ENCODE results near the gene CCDC85C.

CCDC85C gene

GRCh38 chr14:99552572-99553216 is 51.3 kb downstream of the CCDC85C start:
- no peak for DNase-seq

- DNase-seq: no peak
Observed at GRCh38 chr14:99552021-99552553, 51.9 kb downstream of the CCDC85C start.

GRCh38 chr14:99551034-99551922 is 52.7 kb downstream of the CCDC85C start:
- DNase-seq: no peak

- DNase-seq: no peak
Observed at GRCh38 chr14:99550387-99550992, 53.5 kb downstream of the CCDC85C start.

- DNase-seq: no peak
Observed at GRCh38 chr14:99549684-99550083, 54.3 kb downstream of the CCDC85C start.

GRCh38 chr14:99548871-99549515 is 55.0 kb downstream of the CCDC85C start:
- DNase-seq: no peak

- no peak for DNase-seq
Observed at GRCh38 chr14:99548255-99548654, 55.8 kb downstream of the CCDC85C start.

- no peak for DNase-seq
Observed at GRCh38 chr14:99546234-99546879, 57.6 kb downstream of the CCDC85C start.

GRCh38 chr14:99545586-99545985 is 58.4 kb downstream of the CCDC85C start:
- DNase-seq: no peak

- no peak for DNase-seq
Observed at GRCh38 chr14:99544991-99545390, 59.0 kb downstream of the CCDC85C start.

- no peak for DNase-seq
Observed at GRCh38 chr14:99543985-99544384, 60.0 kb downstream of the CCDC85C start.

- no peak for DNase-seq
Observed at GRCh38 chr14:99543370-99543769, 60.6 kb downstream of the CCDC85C start.

- DNase-seq: no peak
Observed at GRCh38 chr14:99542566-99542965, 61.4 kb downstream of the CCDC85C start.

GRCh38 chr14:99541677-99542470 is 62.1 kb downstream of the CCDC85C start:
- no peak for DNase-seq

- DNase-seq: no peak
Observed at GRCh38 chr14:99541211-99541610, 62.8 kb downstream of the CCDC85C start.

GRCh38 chr14:99540196-99541032 is 63.6 kb downstream of the CCDC85C start:
- DNase-seq: no peak

- DNase-seq: no peak
Observed at GRCh38 chr14:99539491-99539890, 64.5 kb downstream of the CCDC85C start.

- DNase-seq: no peak
Observed at GRCh38 chr14:99538733-99539132, 65.3 kb downstream of the CCDC85C start.

GRCh38 chr14:99538275-99538674 is 65.7 kb downstream of the CCDC85C start:
- DNase-seq: no peak

- DNase-seq: no peak
Observed at GRCh38 chr14:99537399-99537798, 66.6 kb downstream of the CCDC85C start.
